Muscle of back (tissue), 11 donors: ENCODE measurements around the gene PPP1R12B. TPM values are rescaled to one million over a fixed set of nuclear protein-coding genes. Genes with fewer than 3 reads are reported as not detected.
"Not testable (repeated sequence)": the region's sequence is repeated elsewhere in the genome, so short reads cannot be mapped to it uniquely, and the experiment has no call there.

ENCODE experiments used
- DNase-seq, 3 donors: peaks; one replicate each; pipeline versions ENCODE4 v3.0.0 to v3.0.0-alpha.2; 2013
- polyA plus RNA-seq, 10 donors: library from polyadenylated mRNA; unstranded; fragments of 120-200 nt; gene quantifications; one replicate each; pipeline ENCODE4 v1.2.1, GENCODE V29; 2013; ENCODE audit not compliant: insufficient read length in 10 of 10

The PPP1R12B gene
- polyA plus RNA-seq, 10 donors: 50.0 to 108 (median 81.2) TPM

DNA sequence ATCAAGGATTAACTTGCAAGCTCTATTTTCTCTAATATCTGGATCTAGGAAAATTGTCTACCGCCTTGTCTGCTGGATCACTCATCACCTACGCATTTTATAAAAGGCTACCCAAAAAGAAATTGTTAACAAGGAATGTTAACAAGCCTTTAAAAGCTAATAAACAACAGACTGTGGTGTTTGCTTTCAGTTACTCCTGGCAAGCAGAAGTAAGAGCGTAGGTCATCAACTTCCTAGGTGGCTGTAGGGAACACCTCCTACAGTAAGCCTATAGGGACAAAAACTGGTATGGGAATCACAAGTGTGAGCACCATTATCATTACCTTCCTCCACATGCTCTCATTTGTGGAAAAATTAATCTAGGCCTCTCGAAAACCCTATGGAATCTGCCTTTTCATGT is 206.1 kb downstream of the PPP1R12B start:
- DNase-seq: not testable (repeated sequence)

DNA sequence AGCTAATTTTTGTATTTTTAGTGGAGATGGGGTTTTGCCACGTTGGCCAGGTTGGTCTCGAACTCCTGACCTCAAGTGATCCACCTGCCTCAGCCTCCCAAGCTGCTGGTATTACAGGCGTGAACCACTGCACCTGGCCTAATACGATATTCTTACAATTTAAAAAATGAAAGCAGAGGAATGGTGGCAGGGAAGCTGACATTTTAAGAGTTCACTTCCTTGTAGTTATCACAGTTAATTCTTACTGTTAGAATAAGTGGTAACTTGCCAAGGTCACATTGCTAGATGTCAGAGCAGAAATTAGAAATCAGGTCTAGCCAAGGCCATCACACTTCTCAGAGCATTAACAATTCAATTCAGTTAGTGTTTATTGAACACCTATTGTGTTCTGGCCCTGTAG is 207.5 kb downstream of the PPP1R12B start:
- DNase-seq: not testable (repeated sequence)

- DNase-seq: not testable (repeated sequence)
Observed at GRCh38 chr1:202557662-202558061, 209.2 kb downstream of the PPP1R12B start.

DNA sequence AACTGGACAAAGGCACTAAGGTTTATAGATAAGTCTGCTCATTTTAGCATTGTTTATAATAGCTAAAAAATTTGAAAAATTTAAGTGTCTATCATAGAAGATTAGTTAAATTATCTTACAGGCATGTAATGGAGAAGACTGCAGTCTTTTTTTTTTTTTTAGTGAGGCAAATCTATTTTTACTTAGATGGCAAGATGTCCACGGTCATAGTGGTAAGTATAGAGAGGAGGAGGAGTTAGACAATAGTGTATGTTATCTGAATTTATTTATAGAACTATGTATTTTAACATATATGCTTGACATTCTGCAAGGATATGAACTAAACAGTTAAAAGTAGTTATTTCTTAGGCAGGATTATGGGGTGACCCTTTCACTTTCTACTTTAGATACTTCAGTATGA is 212.7 kb downstream of the PPP1R12B start:
- DNase-seq: no peak

DNA sequence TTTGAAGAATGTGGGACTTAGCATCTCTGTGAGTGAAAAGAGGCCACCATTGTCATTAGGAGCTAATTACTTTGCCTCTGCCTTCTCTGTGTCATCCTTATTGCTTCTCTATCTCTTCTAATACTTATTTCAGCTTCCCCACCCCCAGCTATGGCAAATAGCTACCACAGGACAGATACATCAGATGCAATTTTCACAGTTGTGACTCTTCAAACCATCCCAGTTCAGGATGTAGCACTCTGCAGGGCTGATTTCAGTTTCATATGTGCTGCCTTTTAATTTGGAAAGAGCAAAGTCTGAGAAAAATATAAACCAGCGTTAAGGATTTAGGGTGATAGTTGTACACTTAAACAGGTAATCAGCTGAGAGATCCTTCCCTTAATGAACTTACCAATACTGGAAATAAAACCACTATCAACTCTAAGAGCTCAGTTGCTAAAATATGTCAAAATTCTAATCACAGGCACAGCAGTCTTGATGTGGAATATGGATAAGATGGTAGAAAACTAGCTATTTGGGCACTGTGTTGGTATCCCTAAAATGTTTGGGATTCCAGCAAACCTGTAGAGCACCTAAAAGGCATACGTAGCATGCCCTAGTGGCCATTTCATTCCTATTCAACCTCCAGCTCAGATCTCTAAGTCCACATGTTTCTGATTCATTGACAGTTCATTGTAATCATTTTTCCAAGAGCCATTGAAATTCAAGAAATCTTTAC is 213.4 kb downstream of the PPP1R12B start:
- no peak for DNase-seq

DNA sequence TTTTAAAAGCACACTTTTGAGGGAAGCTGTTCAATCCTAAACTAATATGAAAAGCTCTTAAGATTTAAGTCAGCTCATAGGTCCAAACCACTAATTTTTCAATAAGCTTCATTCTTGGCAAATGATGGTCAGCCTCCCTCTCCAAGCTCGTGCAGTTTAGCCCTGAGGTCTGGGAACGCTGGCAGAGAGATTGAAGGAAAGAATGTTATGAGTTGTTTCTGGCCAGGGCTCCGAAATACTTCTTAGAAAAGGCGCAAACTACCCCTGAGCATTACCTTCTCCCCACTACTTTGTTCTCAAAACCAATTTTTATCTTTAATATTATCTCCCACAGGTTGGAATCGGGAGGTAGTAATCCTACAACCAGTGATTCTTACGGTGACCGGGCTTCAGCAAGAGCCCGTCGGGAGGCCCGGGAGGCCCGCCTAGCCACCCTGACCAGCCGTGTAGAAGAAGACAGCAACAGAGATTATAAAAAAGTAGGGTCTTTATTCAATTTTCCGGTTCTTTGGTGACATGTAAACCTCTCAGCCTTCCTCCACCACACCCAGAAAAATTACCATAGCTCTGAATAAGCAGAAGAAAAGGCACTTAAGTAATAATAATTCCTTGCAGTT is 214.1 kb downstream of the PPP1R12B start:
- DNase-seq: peak in 2 of 3 donors; percentile 71 to 80

DNA sequence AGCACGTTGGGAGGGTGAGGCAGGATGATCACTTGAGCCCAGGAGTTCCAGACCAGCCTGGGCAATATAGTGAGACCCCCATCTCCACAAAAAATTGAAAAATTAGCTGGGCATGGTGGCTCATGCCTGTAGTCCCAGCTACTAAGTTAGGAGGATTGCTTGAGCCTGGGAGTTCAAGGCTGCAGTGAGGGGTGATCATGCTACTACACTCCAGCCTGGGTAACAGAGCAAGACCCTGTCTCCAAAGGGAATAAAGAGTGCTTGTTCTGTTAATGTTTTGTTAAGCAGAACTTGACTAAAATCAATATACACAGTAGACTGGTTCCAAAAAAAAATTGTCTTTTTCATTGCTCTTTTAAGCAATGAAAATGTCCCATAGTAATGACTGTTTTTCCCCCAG is 215.3 kb downstream of the PPP1R12B start:
- no peak for DNase-seq

GRCh38 chr1:202564958-202565495 is 216.5 kb downstream of the PPP1R12B start:
- no peak for DNase-seq

DNA sequence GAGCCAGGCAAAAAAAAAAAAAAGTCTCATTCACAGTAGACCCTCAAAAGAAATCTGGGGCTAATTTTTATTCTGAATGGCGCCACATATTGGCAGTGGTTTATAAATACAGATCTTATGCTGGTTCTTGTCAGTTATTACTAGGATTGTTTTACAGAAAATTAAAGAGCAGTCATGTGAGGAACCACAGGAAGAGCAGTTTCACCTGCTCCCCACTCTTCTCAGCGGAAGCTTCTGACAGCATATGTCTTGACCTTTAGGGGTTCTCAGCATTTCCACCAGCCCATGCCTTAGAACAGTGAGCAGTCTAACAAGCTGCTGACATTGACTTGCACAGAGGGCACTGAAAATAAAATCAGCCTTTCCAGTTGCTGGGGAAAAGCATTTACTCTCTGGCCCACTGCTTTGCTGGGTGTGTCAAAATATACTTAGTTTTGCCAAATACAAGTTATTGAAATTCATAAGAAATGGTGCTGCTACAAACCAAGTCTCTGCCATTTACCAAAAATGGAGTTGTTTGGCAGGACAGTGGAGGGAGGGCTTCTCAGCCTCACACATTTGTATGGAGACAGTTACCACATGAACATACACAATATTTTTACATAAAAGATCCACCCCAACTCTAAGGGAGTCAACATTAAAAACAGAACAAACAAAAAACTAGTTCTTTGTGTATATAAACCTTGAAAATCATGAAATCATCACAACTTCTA is 217.5 kb downstream of the PPP1R12B start:
- DNase-seq: no peak

- peak in 2 of 3 donors; percentile 74 to 87 for DNase-seq
Observed at GRCh38 chr1:202567738-202568137, 219.2 kb downstream of the PPP1R12B start.

- peak in 2 of 3 donors; percentile 77 to 87 for DNase-seq
Observed at GRCh38 chr1:202568410-202568809, 219.9 kb downstream of the PPP1R12B start.

GRCh38 chr1:202568826-202569225 is 220.3 kb downstream of the PPP1R12B start:
- DNase-seq: peak in 1 of 3 donors; percentile 64

- DNase-seq: no peak
Observed at GRCh38 chr1:202569393-202570322, 221.2 kb downstream of the PPP1R12B start.

- DNase-seq: no peak
Observed at GRCh38 chr1:202571719-202572339, 223.3 kb downstream of the PPP1R12B start.

DNA sequence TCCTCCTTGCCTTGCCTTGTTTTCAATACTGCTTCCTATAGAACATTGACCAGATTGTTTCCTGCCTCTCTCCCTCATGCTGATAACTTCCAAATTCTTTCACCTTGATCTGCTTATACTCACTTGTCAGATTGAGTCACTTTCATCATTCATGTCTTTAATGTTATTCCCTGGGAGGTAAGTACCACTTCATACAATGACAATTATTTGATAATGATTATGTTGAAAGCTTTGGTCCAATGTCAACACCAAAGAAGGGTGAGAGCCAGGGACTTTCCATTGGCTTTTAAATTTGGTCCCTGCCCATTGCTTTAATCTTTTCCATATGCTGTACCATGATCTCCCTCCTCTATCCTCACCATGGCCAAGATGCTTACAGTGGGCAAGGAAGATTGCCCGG is 224.4 kb downstream of the PPP1R12B start:
- DNase-seq: no peak

- DNase-seq: no peak
Observed at GRCh38 chr1:202575918-202576653, 227.6 kb downstream of the PPP1R12B start.

GRCh38 chr1:202576816-202577215 is 228.3 kb downstream of the PPP1R12B start:
- DNase-seq: peak in 1 of 3 donors; percentile 63

GRCh38 chr1:202577381-202577780 is 228.9 kb downstream of the PPP1R12B start:
- peak in 1 of 3 donors; percentile 53 for DNase-seq

- DNase-seq: peak in 1 of 3 donors; percentile 74
Observed at GRCh38 chr1:202578001-202578504, 229.6 kb downstream of the PPP1R12B start.

GRCh38 chr1:202578565-202578964 is 230.1 kb downstream of the PPP1R12B start:
- DNase-seq: peak in 1 of 3 donors; percentile 62
